OCI-LY7 (cell line): Measurements from ENCODE around the gene ACVRL1.

Experiments used
- EZH2phosphoT487 ChIP-seq: fragments of 200-600 bp; sonication (generic); IDR thresholded peaks from 2 replicates; pipeline ENCODE4 v1.6.1; 2018; ENCODE audit warnings: low read depth, borderline replicate concordance, mild to moderate bottlenecking, mixed run types, antibody characterized with exemption, low read length, moderate library complexity, mixed read lengths
- TF ChIP-seq, protein P1 (sequence below): fragments of 200-600 bp; sonication (generic); conservative IDR thresholded peaks from 2 replicates; pipeline ENCODE4 v1.5.1; 2014; ENCODE audit warnings: mild to moderate bottlenecking, antibody characterized with exemption, low read length, moderate library complexity, mixed read lengths

DNA sequence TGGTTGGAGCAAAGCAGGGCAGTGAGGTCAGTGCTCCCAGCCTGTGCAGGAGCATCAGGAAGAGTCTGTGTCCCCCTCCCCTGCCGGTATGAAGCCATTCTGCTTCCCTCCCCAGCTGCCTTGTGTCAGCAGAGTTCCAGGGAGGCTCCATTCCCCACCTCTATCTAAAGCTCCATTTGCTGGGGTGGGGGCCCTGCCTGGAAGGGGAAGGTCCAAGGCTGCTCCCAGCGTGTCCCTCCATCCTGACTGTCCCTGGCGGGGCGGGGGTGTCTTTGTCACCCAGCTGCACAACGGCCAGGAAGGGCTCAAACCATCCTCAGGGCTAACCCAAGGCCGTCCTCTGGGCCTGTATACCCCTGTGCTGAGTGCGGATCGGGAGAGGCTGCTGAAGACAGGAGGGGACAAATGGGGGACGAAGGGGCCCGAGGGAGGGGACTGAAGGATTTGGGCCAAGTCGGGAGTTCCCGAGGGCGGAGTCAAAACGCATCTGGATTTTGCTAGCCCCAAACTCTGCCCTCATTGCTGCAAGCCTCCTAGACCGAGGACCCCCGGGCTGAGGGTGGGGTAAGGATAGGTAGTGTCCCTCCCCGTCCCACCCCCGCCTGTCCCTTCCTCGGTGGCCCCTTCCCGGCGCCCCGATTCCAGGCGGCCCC, 748 bp upstream of the ACVRL1 start:
- TF ChIP-seq, protein P1, sequence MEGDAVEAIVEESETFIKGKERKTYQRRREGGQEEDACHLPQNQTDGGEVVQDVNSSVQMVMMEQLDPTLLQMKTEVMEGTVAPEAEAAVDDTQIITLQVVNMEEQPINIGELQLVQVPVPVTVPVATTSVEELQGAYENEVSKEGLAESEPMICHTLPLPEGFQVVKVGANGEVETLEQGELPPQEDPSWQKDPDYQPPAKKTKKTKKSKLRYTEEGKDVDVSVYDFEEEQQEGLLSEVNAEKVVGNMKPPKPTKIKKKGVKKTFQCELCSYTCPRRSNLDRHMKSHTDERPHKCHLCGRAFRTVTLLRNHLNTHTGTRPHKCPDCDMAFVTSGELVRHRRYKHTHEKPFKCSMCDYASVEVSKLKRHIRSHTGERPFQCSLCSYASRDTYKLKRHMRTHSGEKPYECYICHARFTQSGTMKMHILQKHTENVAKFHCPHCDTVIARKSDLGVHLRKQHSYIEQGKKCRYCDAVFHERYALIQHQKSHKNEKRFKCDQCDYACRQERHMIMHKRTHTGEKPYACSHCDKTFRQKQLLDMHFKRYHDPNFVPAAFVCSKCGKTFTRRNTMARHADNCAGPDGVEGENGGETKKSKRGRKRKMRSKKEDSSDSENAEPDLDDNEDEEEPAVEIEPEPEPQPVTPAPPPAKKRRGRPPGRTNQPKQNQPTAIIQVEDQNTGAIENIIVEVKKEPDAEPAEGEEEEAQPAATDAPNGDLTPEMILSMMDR, result no peak
- no peak for TF ChIP-seq EZH2phosphoT487
